Measurements from ENCODE around the gene ENPP5.

Gene ENPP5

GRCh38 chr6:46113370-46113769 lies 57.4 kb downstream of the ENPP5 start:
- DNase-seq (ENCODE audit: low read depth in 3 of 3, low spot score in 1 of 3), result no peak

Measured in stimulated activated CD4-positive, alpha-beta T cell treated with anti-CD3 and anti-CD28 coated beads, TNF-alpha, amount 100 ng/mL, for 1 hour (primary cell).